ENCODE data around the gene RHOG. TPM values are rescaled to one million over a fixed set of nuclear protein-coding genes. Genes with fewer than 3 reads are reported as not detected.

Gene RHOG
- total and polyA plus RNA-seq, 9 of the 15 experiments (the other 6 are each of a cell fraction or from before 2014, with no cell fraction given): 22.6 to 162 (median 80.3) TPM

GRCh38 chr11:3797329-3798090 is 43.2 kb downstream of the RHOG start, which contains the start of gene NUP98 (continued):
- no peak for TF ChIP-seq ZNF57 (CRISPR knock-in tag; IDR thresholded peaks at IDR 0.05)
- no peak for TF ChIP-seq DMBX1 (CRISPR knock-in tag; IDR thresholded peaks at IDR 0.05; ENCODE audit: borderline replicate concordance)
- TF ChIP-seq, protein P1, sequence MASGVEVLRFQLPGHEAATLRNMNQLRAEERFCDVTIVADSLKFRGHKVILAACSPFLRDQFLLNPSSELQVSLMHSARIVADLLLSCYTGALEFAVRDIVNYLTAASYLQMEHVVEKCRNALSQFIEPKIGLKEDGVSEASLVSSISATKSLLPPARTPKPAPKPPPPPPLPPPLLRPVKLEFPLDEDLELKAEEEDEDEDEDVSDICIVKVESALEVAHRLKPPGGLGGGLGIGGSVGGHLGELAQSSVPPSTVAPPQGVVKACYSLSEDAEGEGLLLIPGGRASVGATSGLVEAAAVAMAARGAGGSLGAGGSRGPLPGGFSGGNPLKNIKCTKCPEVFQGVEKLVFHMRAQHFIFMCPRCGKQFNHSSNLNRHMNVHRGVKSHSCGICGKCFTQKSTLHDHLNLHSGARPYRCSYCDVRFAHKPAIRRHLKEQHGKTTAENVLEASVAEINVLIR (CRISPR knock-in tag; IDR thresholded peaks at IDR 0.05): peak; percentile 91
- TF ChIP-seq FOXK1 (CRISPR knock-in tag; IDR thresholded peaks at IDR 0.05; ENCODE audit: borderline replicate concordance): no peak
- 0 out of 2 replicates have a peak, but pooled peaks have one; percentile 56 for TF ChIP-seq ATF6 (CRISPR knock-in tag; IDR thresholded peaks at IDR 0.05)
- TF ChIP-seq MCM2 (IDR thresholded peaks at IDR 0.05; ENCODE audit: low read depth): no peak
- TF ChIP-seq ELK3 (CRISPR knock-in tag; IDR thresholded peaks at IDR 0.05): no peak
- TF ChIP-seq ESRRA (IDR thresholded peaks at IDR 0.05; ENCODE audit: borderline replicate concordance, low read depth): peak; percentile 64; the same call in 1 of the 2 replicates
- peak in 1 of 2 experiments; percentile 19; a peak in 2 of 4 replicates for TF ChIP-seq TBL1XR1 (IDR thresholded peaks at IDR 0.05; ENCODE audit: low read length in 2 of 2)
- TF ChIP-seq, protein P2, sequence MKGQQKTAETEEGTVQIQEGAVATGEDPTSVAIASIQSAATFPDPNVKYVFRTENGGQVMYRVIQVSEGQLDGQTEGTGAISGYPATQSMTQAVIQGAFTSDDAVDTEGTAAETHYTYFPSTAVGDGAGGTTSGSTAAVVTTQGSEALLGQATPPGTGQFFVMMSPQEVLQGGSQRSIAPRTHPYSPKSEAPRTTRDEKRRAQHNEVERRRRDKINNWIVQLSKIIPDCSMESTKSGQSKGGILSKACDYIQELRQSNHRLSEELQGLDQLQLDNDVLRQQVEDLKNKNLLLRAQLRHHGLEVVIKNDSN (CRISPR knock-in tag; IDR thresholded peaks at IDR 0.05): peak; percentile 75; the same call in 1 of the 2 replicates
- TF ChIP-seq FUS (optimal IDR thresholded peaks at IDR 0.05; ENCODE audit: low read depth, low read length): peak; percentile 95
- TF ChIP-seq CREB5 (CRISPR knock-in tag; IDR thresholded peaks at IDR 0.05): no peak
- TF ChIP-seq TOE1 (IDR thresholded peaks at IDR 0.05; ENCODE audit: borderline replicate concordance): no peak; the same call in 1 of the 2 replicates
- no peak for TF ChIP-seq TOE1 (CRISPR knock-in tag; IDR thresholded peaks at IDR 0.05; ENCODE audit: borderline replicate concordance, low read depth)
- peak; percentile 100 for TF ChIP-seq POLR2G (IDR thresholded peaks at IDR 0.05; ENCODE audit: low read depth, low read length)
- TF ChIP-seq ERF (CRISPR knock-in tag; IDR thresholded peaks at IDR 0.05): no peak
- TF ChIP-seq, protein P3, sequence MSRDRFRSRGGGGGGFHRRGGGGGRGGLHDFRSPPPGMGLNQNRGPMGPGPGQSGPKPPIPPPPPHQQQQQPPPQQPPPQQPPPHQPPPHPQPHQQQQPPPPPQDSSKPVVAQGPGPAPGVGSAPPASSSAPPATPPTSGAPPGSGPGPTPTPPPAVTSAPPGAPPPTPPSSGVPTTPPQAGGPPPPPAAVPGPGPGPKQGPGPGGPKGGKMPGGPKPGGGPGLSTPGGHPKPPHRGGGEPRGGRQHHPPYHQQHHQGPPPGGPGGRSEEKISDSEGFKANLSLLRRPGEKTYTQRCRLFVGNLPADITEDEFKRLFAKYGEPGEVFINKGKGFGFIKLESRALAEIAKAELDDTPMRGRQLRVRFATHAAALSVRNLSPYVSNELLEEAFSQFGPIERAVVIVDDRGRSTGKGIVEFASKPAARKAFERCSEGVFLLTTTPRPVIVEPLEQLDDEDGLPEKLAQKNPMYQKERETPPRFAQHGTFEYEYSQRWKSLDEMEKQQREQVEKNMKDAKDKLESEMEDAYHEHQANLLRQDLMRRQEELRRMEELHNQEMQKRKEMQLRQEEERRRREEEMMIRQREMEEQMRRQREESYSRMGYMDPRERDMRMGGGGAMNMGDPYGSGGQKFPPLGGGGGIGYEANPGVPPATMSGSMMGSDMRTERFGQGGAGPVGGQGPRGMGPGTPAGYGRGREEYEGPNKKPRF (IDR thresholded peaks at IDR 0.05; ENCODE audit: low read depth, low read length): no peak

Measured in K562 (cell line).